Caki2 (cell line): Measurements from ENCODE around the gene F2. TPM values are rescaled to one million over a fixed set of nuclear protein-coding genes. Genes with fewer than 3 reads are reported as not detected.
"Not testable (repeated sequence)": the region's sequence is repeated elsewhere in the genome, so short reads cannot be mapped to it uniquely, and the experiment has no call there.

Experiments
- DNase-seq: peaks from one replicate; pipeline ENCODE4 v3.0.0-alpha.2; 2015; ENCODE audit warnings: low read depth
- in situ Hi-C: cut with HindIII; loops from 2 replicates; pipeline ENCODE4 v1.10.0; 2016; ENCODE audit warnings: low sequenced_read_pairs, low pct_unique_long_range_greater_than_20kb, mixed read lengths
- total RNA-seq: library from RNA; depleted of rRNA; stranded (reverse); fragments of >200 nt; shearing (Covaris generic); gene quantifications from 2 replicates; pipeline ENCODE4 v1.2.3, GENCODE V29; 2014; ENCODE audit warnings: low replicate concordance

The F2 gene
- total RNA-seq, 1 experiment from 2014 or later: 0.71 TPM

DNA sequence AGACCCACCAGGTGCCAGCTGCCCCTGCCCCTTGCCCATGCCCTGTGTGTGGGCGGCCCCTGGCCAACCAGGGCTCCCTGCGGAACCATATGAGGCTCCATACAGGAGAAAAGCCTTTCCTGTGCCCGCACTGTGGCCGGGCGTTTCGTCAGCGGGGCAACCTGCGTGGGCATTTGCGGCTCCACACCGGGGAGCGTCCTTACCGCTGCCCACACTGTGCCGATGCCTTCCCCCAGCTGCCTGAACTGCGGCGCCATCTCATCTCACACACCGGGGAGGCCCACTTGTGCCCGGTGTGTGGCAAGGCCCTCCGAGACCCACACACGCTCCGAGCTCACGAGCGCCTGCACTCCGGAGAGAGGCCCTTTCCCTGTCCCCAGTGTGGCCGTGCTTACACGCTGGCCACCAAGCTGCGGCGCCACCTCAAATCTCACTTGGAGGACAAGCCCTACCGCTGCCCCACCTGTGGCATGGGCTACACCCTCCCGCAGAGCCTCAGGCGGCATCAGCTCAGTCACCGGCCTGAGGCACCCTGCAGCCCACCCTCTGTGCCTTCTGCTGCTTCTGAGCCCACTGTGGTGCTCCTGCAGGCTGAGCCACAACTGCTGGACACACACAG is 13.8 kb upstream of the F2 start:
- in situ Hi-C loops: no loop called here
- no peak for DNase-seq

- no peak for DNase-seq
- in situ Hi-C loops: no loop called here
Observed at GRCh38 chr11:46706886-46707285, 12.1 kb upstream of the F2 start.

GRCh38 chr11:46709351-46709750 is 9.7 kb upstream of the F2 start:
- DNase-seq: peak; percentile 14
- in situ Hi-C loops: not testable (repeated sequence)

GRCh38 chr11:46710821-46711269 is 8.2 kb upstream of the F2 start:
- in situ Hi-C loops: no loop called here
- DNase-seq: peak; percentile 59

DNA sequence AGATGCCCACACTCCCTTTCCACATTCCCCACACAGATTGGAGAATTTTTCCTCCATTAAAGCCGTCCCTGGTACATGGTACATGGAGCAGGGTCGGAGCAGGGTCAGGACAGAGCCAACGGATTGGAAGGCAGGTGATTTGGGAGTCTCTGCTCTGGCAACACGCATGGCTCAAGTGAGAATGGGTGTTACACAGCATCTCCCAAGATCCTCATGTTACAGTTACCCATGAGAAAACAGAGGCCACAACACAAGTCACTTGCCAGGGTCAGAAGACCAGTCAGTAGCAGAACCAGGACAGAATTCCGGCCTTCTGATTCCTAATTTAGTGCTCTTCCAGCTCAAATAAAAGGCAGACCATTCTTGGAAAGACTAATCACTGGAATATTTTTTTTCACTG is 7.7 kb upstream of the F2 start:
- DNase-seq: no peak
- in situ Hi-C loops: no loop called here

DNA sequence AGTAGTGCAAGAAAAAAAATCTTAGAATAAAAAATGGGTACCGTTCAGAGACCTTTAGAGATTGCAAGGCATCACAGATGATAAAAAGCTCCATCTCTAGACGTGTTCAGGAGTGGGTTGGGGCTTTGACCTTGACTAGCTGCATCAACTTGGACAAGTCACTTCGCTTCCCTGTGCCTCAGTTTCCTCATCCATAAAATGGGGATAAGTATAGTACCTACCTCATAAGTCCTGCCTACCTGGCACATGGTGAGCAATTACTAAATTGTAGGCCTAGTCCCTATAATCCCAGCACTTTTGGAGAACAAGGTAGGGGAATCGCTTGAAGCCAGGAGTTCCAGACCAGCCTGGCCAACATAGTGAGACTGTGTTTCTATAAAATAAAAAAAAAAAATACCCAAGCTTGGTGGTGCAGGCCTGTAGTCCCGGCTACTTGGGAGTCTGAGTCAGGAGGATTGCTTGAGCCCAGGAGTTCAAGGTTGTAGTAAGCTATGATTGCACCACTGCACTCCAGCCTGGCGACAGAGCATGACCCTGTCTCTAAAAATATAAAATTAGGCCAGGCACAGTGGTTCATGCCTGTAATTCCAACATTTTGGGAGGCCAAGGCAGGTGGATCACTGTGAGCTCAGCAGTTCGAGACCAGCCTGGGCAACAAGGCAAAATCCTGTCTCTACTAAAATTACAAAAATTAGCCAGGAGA is 6.0 kb upstream of the F2 start:
- DNase-seq: no peak
- in situ Hi-C loops: no loop called here

DNA sequence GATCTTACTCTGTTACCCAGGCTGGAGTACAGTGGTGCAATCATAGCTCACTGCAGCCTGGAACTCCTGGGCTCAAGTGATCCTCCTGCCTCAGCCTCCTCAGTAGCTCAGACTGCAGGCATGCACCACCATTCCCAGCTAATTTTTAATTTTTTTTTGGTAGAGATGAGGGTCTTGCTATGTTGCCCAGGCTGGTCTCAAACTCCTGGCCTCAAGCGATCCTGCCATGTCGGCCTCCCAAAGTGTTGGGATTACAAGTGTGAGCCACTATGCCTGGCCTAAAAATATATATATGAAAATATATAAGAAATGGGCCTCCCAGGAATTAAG is 1.2 kb upstream of the F2 start:
- in situ Hi-C loops: not testable (repeated sequence)

GRCh38 chr11:46718155-46719019 is 626 bp upstream of the F2 start:
- in situ Hi-C loops: no loop called here
- DNase-seq: no peak

More for the DNA sequence above, 1.2 kb upstream of the F2 start:
- DNase-seq: not testable (repeated sequence)

DNA sequence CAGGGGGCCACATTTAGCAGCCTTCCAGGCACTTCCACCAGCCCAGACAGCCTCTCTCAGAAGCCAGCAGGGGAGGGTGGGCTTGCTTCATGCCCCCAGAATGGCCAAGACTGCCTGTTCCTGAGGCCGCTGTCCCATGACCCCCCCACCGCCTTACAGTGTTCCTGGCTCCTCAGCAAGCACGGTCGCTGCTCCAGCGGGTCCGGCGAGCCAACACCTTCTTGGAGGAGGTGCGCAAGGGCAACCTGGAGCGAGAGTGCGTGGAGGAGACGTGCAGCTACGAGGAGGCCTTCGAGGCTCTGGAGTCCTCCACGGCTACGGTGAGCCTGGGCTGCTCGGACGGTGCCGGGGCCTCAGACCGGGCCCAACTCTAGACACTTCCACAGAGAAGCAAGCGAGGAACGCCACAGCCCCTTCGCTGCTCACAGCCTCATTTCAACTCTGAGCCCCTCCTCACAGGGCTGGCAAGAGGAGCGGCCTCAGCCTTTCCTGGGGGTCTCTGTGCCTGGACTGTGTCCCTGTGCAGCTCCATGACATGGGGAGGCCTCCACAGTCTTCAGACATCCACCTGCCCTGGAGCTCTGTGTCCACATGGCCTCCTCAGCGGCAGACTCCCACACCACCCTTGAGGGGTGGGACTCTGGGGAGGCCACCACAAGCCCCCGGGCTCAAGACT is 668 bp downstream of the F2 start:
- in situ Hi-C loops: no loop called here
- no peak for DNase-seq

DNA sequence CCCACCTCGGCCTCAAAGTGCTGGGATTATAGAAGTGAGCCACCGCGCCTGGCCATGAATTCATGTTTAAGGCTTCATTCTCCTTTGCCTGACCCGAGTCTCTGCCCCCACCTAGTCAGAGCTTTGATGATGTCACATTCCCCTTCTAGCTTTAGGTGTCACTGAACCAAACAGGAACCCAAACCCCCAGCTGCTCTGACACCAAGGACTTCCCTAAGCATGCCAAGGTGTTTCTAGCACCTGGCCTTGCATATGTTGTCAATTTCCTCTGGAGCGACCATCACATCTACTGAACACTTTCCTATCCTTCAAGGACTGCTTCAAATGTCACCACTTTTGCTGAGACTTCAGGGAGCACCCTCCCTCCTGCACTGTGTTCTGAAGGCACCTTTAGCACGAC is 2.3 kb downstream of the F2 start:
- no peak for DNase-seq
- in situ Hi-C loops: no loop called here

DNA sequence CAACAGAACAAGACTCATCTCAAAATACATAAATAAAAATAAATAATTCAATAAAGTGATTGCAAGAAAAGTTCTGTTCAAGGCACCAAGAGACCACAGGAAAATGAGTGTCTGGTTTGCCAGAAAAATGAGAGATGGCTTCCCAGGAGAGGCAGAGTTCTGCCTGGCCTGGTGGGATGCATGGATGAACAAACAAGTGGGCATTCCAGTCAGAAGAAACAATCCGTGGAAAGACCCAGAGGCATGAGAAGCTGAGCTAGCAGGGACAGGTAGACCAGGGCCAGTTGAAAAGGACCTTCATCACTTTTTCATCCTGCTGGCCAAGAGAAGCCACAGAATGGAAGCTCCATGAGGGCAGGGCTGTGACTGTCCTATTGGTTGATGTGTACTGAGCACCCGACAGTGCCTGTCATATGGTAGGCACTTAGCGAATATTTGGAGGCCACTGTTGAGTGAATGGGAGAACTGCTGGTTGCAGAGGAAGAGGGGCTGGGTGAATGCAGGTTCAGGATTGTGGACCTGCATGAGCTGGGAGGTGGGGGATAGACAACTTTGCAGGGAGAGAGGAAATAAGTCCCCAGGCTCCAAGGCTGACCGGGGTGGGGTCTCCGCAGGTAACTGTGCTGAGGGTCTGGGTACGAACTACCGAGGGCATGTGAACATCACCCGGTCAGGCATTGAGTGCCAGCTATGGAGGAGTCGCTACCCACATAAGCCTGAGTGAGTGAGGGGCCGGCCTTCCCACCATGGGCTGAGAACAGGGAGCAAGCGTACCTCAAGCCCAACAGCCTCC is 3.7 kb downstream of the F2 start:
- no peak for DNase-seq
- in situ Hi-C loops: no loop called here

- in situ Hi-C loops: no loop called here
- DNase-seq: no peak
Observed at GRCh38 chr11:46723359-46723680, 4.3 kb downstream of the F2 start.

GRCh38 chr11:46724088-46724487 is 5.1 kb downstream of the F2 start:
- in situ Hi-C loops: no loop called here

DNA sequence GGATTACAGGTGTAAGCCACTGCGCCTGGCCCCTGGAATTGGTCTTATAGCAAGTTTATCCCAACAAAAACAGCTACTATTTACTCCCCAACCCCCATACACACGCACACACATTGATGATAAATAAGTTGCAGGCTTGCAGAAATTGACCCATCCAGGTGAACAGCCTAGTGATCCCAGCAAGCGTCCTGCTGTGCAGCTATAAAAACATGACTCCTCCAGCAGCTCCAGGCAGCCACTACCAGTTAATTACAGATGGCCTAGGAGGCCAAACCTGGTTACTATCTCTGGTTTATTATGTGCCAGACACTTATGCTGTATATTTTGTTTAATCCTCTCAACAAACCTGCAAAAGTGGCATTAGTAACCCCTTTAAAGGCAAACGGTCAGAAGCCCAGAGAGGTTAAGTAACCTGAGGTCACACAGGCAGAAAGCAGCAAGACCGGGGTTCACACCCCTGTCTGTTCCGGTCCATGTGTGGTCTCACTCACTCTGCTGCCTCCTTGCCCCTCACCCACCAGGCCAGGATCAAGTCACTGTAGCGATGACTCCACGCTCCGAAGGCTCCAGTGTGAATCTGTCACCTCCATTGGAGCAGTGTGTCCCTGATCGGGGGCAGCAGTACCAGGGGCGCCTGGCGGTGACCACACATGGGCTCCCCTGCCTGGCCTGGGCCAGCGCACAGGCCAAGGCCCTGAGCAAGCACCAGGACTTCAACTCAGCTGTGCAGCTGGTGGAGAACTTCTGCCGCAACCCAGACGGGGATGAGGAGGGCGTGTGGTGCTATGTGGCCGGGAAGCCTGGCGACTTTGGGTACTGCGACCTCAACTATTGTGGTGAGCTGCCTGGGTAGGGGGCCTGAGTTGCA is 6.6 kb downstream of the F2 start:
- DNase-seq: no peak
- in situ Hi-C loops: no loop called here

More at GRCh38 chr11:46724088-46724487, 5.1 kb downstream of the F2 start:
- DNase-seq: no peak

GRCh38 chr11:46726206-46726862 is 7.3 kb downstream of the F2 start:
- in situ Hi-C loops: no loop called here
- DNase-seq: no peak

GRCh38 chr11:46727952-46728658 is 9.1 kb downstream of the F2 start:
- DNase-seq: no peak
- in situ Hi-C loops: no loop called here
